ENCODE measurements around the gene FAM3D.

The FAM3D gene

DNA sequence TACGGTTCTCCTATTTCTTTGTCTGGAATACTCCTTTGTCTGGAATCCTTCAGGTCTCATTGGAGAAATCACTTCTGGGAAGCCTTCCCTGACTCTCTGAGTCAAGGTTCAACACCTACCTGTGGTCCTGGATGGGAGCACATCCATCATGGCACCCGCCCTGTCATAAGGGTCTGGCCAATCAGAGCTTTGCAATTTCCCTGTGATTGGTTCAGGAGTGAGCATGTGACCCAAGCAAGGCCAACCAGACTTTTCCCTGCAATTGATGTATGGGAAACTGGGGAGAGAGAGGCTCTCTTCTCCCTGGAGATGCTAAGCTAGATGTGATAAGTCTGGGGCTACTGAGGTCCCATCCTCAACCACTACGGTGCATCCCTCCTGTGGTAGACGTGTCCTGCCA is 8.1 kb downstream of the FAM3D start:
- H3K4me3 ChIP-seq (ENCODE audit: insufficient read depth, low read depth, low read length), result no peak overlapping the region
- no peaks in the 10 kb centered on the region for H3K9me3 ChIP-seq (ENCODE audit: control insufficient read depth, low read length)
- H3K27me3 ChIP-seq (ENCODE audit: control insufficient read depth, insufficient read depth, low read length, poor library complexity, severe bottlenecking), result no peaks in the 10 kb centered on the region
- no peaks in the 10 kb centered on the region for H3K36me3 ChIP-seq (ENCODE audit: control insufficient read depth, insufficient read depth, low read length)
- 96 to 97% methylated on average over 4 of the region's 4 CpGs for WGBS, 2 experiments
- H3K4me1 ChIP-seq (ENCODE audit: control insufficient read depth, insufficient read depth, low read length), result no peaks in the 10 kb centered on the region
- no peak overlapping the region for H3K27ac ChIP-seq (ENCODE audit: insufficient read depth, low read depth, low read length, poor library complexity, severe bottlenecking)

DNA sequence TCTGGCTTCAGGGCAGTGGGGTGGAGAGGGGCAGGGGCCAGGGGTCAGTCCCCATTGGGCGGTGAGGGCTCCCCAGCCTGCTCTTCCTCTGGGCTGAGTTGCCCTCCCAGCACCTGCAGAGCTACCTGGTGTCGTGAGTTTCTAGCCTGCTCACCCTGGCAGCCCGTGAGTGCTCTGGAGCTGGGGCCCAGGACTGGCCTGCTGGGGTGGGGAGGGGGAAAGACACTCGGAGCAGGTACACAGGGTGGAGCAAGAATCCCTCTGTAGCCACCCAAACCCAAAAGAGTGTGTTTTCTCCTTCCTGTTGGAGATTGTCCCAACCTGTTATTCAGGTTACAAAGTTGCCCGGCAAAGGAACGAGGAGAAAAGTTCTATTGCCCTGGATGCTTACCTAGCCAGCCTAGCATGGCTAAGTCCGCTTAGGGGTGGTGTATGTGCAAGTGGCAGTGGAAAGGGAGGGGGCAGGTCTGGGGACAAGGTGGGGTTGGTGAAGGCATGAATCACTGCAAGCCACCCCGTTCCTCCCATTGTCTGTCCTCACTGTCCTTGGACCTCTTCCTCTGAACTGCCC is 8.9 kb downstream of the FAM3D start:
- no peaks in the 10 kb centered on the region for H3K27me3 ChIP-seq (ENCODE audit: control insufficient read depth, insufficient read depth, low read length, poor library complexity, severe bottlenecking)
- H3K4me3 ChIP-seq (ENCODE audit: insufficient read depth, low read depth, low read length), result no peak overlapping the region
- H3K36me3 ChIP-seq (ENCODE audit: control insufficient read depth, insufficient read depth, low read length), result no peaks in the 10 kb centered on the region
- no peaks in the 10 kb centered on the region for H3K9me3 ChIP-seq (ENCODE audit: control insufficient read depth, low read length)
- no peaks in the 10 kb centered on the region for H3K4me1 ChIP-seq (ENCODE audit: control insufficient read depth, insufficient read depth, low read length)
- H3K27ac ChIP-seq (ENCODE audit: insufficient read depth, low read depth, low read length, poor library complexity, severe bottlenecking), result no peak overlapping the region
- WGBS, 2 experiments, result 92 to 93% methylated on average over 8 of the region's 8 CpGs

DNA sequence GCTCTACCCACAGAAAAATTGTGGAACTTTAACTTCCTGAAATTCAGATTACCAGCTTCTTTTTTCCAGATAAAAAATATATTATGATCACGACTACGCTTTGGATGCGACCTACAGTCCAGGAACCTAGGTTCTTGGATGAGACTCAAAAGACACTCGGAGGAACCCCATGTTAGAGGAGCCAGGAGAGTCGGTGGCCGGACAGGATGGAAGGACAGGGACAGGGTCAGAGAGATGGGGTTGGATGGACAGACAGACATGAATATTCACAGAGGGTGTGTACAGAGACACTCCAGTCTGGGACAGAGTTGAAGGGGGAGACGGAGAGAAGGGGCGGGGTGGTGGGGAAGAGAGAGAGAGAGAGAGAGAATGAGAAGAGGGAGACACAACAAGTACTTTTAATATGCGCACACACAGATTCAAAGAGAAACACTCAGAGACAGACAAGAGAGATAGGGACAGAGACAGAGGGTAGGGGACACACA is 9.5 kb downstream of the FAM3D start:
- Histone ChIP-seq H3K4me3 (ENCODE audit: insufficient read depth, low read depth, low read length) (no peak overlapping the region), H3K27me3 (ENCODE audit: control insufficient read depth, insufficient read depth, low read length, poor library complexity, severe bottlenecking) (no peaks in the 10 kb centered on the region), H3K36me3 (ENCODE audit: control insufficient read depth, insufficient read depth, low read length) (no peaks in the 10 kb centered on the region), H3K9me3 (ENCODE audit: control insufficient read depth, low read length) (no peaks in the 10 kb centered on the region), H3K27ac (ENCODE audit: insufficient read depth, low read depth, low read length, poor library complexity, severe bottlenecking) (no peak overlapping the region), H3K4me1 (ENCODE audit: control insufficient read depth, insufficient read depth, low read length) (no peaks in the 10 kb centered on the region)
- 82 to 85% methylated on average over 9 of the region's 9 CpGs for WGBS, 2 experiments

DNA sequence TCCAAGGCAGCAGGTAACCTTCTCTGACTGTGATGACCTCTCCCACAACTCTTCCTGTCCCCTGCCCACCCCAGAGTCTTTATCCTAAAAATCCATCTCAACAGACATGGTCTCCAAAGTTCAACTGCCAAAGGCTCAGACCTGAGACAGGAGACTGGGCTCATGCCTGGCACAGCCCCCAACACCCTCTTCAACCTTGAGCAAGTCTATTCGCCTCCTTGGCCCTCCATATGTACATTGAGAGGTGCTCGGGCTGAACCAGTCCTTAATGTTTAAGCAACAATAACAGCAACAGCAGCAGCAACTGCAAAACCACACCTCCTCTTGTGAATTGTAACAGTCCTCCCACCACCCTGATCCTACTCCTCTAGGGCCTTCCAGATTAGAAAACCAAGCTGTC is 9.9 kb downstream of the FAM3D start:
- Histone ChIP-seq H3K36me3 (ENCODE audit: control insufficient read depth, insufficient read depth, low read length) (no peaks in the 10 kb centered on the region), H3K4me1 (ENCODE audit: control insufficient read depth, insufficient read depth, low read length) (no peaks in the 10 kb centered on the region), H3K27me3 (ENCODE audit: control insufficient read depth, insufficient read depth, low read length, poor library complexity, severe bottlenecking) (no peaks in the 10 kb centered on the region), H3K4me3 (ENCODE audit: insufficient read depth, low read depth, low read length) (no peak overlapping the region), H3K27ac (ENCODE audit: insufficient read depth, low read depth, low read length, poor library complexity, severe bottlenecking) (no peak overlapping the region), H3K9me3 (ENCODE audit: control insufficient read depth, low read length) (no peaks in the 10 kb centered on the region)
- WGBS, 2 experiments, result 90 to 97% methylated on average over 2 of the region's 2 CpGs

DNA sequence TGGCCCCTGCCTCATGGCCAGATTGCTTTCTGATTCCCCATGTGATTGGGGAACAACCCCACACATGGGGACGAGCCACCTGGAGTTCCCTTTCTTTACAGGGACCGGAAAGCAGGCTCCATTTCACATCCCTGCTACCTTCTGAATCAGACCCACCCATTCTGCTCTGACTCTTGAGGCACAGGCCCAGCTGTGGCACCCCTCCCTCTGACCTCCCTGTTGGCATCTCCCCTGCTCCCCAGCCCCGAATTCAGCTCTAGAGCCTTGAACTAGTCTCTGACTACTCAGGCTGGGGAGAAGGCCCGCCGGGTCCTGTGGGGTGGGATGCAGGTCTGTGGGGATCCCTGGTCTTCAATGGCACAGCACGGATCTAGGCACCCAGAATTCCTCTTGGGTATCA is 12.1 kb downstream of the FAM3D start:
- no peak overlapping the region for H3K27ac ChIP-seq (ENCODE audit: insufficient read depth, low read depth, low read length, poor library complexity, severe bottlenecking)
- H3K27me3 ChIP-seq (ENCODE audit: control insufficient read depth, insufficient read depth, low read length, poor library complexity, severe bottlenecking), result no peaks in the 10 kb centered on the region
- no peaks in the 10 kb centered on the region for H3K9me3 ChIP-seq (ENCODE audit: control insufficient read depth, low read length)
- H3K4me3 ChIP-seq (ENCODE audit: insufficient read depth, low read depth, low read length), result no peak overlapping the region
- H3K4me1 ChIP-seq (ENCODE audit: control insufficient read depth, insufficient read depth, low read length), result no peaks in the 10 kb centered on the region
- no peaks in the 10 kb centered on the region for H3K36me3 ChIP-seq (ENCODE audit: control insufficient read depth, insufficient read depth, low read length)
- WGBS, 2 experiments, result 93 to 94% methylated on average over 6 of the region's 6 CpGs

DNA sequence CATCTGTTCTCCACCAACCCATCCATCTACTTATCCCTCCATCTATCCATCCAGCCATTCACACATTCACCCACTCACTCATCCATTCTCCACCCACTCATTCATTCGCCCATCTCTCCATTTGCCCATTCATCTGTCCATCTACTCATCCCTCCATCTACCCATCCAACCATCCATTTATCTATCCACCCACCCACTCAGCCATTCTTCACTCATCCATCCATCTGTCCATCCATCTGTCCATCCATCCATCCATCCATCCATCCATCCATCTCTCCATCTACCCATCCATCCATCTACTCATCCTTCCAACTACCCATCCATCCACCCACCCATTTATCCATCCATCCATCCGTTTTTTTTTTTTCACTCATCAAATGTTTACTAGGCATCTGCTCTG is 13.9 kb downstream of the FAM3D start:
- Histone ChIP-seq H3K27ac (ENCODE audit: insufficient read depth, low read depth, low read length, poor library complexity, severe bottlenecking) (no peak overlapping the region), H3K4me3 (ENCODE audit: insufficient read depth, low read depth, low read length) (no peak overlapping the region), H3K36me3 (ENCODE audit: control insufficient read depth, insufficient read depth, low read length) (no peaks in the 10 kb centered on the region), H3K9me3 (ENCODE audit: control insufficient read depth, low read length) (no peaks in the 10 kb centered on the region), H3K27me3 (ENCODE audit: control insufficient read depth, insufficient read depth, low read length, poor library complexity, severe bottlenecking) (no peaks in the 10 kb centered on the region), H3K4me1 (ENCODE audit: control insufficient read depth, insufficient read depth, low read length) (no peaks in the 10 kb centered on the region)
- 64 to 67% methylated on average over 2 of the region's 2 CpGs for WGBS, 2 experiments

DNA sequence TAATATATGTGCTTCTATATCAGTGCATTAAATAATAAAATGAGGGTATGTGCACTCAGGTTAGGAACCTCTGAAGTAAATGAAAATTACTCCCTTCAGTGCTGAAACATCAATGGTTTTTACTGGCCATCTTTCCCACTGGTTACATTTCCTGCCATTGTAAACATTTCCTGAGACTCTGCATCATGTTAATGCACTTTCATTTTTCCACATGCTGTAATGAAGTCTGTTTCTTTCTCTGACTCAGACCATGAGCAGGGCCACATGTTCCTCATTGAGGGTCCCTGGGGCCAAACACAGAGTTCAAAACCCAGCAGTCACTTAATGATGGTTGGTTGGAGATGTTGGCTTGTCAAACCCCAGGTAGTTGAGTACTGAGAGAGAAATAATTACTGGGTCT is 15.3 kb downstream of the FAM3D start:
- H3K27me3 ChIP-seq (ENCODE audit: control insufficient read depth, insufficient read depth, low read length, poor library complexity, severe bottlenecking), result no peaks in the 10 kb centered on the region
- H3K27ac ChIP-seq (ENCODE audit: insufficient read depth, low read depth, low read length, poor library complexity, severe bottlenecking), result no peak overlapping the region
- H3K36me3 ChIP-seq (ENCODE audit: control insufficient read depth, insufficient read depth, low read length), result no peaks in the 10 kb centered on the region
- H3K4me1 ChIP-seq (ENCODE audit: control insufficient read depth, insufficient read depth, low read length), result no peaks in the 10 kb centered on the region
- no peak overlapping the region for H3K4me3 ChIP-seq (ENCODE audit: insufficient read depth, low read depth, low read length)
- H3K9me3 ChIP-seq (ENCODE audit: control insufficient read depth, low read length), result no peaks in the 10 kb centered on the region

DNA sequence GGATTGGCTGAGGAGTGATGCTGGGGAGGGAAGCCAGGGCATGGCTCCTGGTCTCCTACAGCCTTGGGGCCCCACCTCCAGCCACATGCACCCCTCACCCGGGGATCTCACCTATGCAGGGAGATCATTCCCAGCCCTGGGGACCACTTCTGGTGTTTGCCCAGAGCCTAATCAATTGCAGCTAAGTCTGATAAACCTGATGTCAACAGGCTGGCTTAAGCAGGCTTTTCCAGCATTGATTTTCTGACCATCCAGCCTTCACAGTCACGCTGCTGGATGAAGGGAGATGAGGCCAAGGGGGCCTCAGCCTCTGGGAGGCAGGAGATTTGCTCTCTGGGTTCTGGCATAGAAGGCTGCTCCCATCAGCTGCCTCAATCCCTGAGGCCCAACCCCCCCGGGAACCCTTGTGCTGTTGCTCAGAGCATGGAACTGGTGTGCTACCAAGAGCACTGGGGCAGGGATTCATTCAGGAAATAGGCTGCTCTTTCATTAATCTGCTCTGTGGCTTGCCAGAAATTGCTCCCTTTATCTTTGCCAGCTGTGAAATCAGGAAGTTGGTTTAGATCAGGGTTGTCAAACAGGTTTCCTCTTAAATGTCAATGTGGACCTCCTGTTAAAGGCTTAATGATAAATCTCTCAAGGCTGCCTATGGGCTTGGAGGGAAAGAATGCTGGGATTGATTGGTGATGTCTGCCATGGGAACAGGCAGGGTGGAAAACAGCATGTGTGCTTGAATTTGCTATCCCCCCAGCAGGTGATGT is 19.0 kb downstream of the FAM3D start:
- no peak overlapping the region for H3K27ac ChIP-seq (ENCODE audit: insufficient read depth, low read depth, low read length, poor library complexity, severe bottlenecking)
- 90 to 94% methylated on average over 3 of the region's 3 CpGs for WGBS, 2 experiments

DNA sequence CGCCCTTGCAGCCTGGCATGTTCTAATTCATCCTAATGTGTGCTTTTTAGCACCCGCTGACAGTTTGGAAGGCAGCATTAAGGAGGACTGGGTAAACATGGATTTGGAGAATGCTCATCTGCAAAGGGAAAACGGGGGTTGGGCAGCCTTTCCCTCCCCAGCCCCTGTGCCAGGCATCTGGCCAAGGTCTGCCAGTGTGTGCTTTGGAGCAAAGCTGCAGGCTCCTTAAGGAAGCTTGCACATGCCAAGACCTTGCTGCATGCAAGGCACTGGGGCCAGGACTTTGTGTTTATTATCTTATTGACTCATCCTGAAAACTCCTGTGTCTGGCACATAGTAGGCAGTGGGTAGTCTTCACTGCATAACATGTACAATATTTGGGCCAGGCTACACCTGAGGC is 20.1 kb downstream of the FAM3D start:
- H3K4me3 ChIP-seq (ENCODE audit: insufficient read depth, low read depth, low read length), result no peak overlapping the region
- no peaks in the 10 kb centered on the region for H3K9me3 ChIP-seq (ENCODE audit: control insufficient read depth, low read length)
- WGBS, 2 experiments, result 81 to 90% methylated on average over 3 of the region's 3 CpGs
- H3K4me1 ChIP-seq (ENCODE audit: control insufficient read depth, insufficient read depth, low read length), result no peaks in the 10 kb centered on the region
- H3K27ac ChIP-seq (ENCODE audit: insufficient read depth, low read depth, low read length, poor library complexity, severe bottlenecking), result no peak overlapping the region
- H3K36me3 ChIP-seq (ENCODE audit: control insufficient read depth, insufficient read depth, low read length), result no peaks in the 10 kb centered on the region
- peaks cover under 1% of the 10 kb centered on the region for H3K27me3 ChIP-seq (ENCODE audit: control insufficient read depth, insufficient read depth, low read length, poor library complexity, severe bottlenecking)

More for the DNA sequence above, 19.0 kb downstream of the FAM3D start:
- Histone ChIP-seq H3K4me1 (ENCODE audit: control insufficient read depth, insufficient read depth, low read length) (no peaks in the 10 kb centered on the region), H3K36me3 (ENCODE audit: control insufficient read depth, insufficient read depth, low read length) (no peaks in the 10 kb centered on the region), H3K4me3 (ENCODE audit: insufficient read depth, low read depth, low read length) (no peak overlapping the region), H3K9me3 (ENCODE audit: control insufficient read depth, low read length) (no peaks in the 10 kb centered on the region), H3K27me3 (ENCODE audit: control insufficient read depth, insufficient read depth, low read length, poor library complexity, severe bottlenecking) (no peaks in the 10 kb centered on the region)

DNA sequence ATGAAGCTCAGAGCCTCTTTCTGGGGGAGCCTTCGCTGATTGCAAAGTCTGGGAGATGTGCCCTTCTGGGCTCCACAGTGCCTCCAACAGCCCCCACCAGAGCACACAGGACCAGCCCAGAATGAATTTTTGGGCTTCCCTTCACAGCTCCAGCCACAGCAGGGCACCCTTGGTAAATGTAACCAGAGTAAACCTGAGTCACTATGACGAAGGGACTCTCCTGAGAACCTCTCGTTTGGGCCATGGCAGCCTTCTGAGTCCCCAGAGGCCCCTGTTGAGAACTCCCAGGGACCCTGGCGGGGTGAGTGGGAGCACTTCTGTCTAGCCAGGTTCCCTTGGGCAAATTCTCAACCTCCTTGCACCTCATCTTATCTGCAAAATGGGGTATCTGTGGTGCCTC is 20.8 kb downstream of the FAM3D start:
- H3K4me1 ChIP-seq (ENCODE audit: control insufficient read depth, insufficient read depth, low read length), result no peaks in the 10 kb centered on the region
- no peaks in the 10 kb centered on the region for H3K36me3 ChIP-seq (ENCODE audit: control insufficient read depth, insufficient read depth, low read length)
- no peak overlapping the region for H3K4me3 ChIP-seq (ENCODE audit: insufficient read depth, low read depth, low read length)
- peaks cover 8% of the 10 kb centered on the region for H3K27me3 ChIP-seq (ENCODE audit: control insufficient read depth, insufficient read depth, low read length, poor library complexity, severe bottlenecking)
- no peaks in the 10 kb centered on the region for H3K9me3 ChIP-seq (ENCODE audit: control insufficient read depth, low read length)
- H3K27ac ChIP-seq (ENCODE audit: insufficient read depth, low read depth, low read length, poor library complexity, severe bottlenecking), result no peak overlapping the region
- WGBS, 2 experiments, result 88 to 90% methylated on average over 4 of the region's 4 CpGs

All from ectodermal cell (in vitro differentiated cells).